ENCODE results near the gene EML6.
A peak's percentile ranks its signal among the peaks of the same experiment; 100 is the strongest.

Gene EML6

GRCh38 chr2:54945391-54946219 is 222.1 kb downstream of the EML6 start:
- peak in 1 of 2 donors; percentile 16 for DNase-seq (ENCODE audit: low read depth in 2 of 2)

GRCh38 chr2:54946220-54946805 is 222.9 kb downstream of the EML6 start:
- no peak for DNase-seq (ENCODE audit: low read depth in 2 of 2)

GRCh38 chr2:54947136-54947535 is 223.7 kb downstream of the EML6 start:
- no peak for DNase-seq (ENCODE audit: low read depth in 2 of 2)

- DNase-seq (ENCODE audit: low read depth in 2 of 2), result no peak
These were observed 224.2 kb downstream of the EML6 start for GRCh38 chr2:54947646-54948045.

DNA sequence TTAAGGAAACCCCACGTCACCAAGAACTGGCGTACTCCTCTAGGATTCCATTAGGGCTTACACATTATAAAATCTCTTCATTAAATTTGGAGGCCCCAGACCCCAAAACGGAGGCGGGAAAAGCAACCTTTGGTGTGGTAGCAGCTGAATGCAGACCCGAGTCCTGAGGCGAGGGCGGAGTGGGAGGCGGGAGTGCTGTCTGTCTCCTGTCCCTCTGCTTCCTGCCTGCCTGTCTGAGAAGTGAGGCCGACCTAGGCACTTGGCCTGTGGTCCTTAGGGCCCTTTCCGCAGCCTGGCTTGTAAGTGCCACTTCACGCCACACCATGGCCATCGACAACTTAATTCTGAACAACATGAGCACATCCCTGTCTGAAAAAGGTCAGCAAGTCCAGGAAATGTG is 224.7 kb downstream of the EML6 start:
- no peak for DNase-seq (ENCODE audit: low read depth in 2 of 2)

DNA sequence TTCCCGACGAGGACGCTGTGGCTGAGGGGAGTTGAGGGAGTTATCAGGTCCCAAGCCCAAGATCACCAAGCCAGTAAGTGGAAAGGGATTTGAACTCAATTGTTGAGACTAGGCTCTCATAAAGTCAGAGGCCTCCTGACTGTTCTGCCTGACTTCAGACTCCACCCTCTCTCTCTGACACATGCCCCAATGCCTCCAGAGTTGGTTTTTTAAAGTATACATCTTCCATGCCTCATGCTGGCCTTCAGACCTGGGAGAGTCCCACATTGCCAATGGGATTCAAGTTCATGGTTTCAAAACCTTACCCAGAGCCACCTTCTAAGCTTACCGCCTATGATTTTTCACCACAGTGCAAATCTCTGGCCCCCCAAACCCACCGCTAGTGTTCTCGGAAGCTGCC is 226.0 kb downstream of the EML6 start:
- DNase-seq (ENCODE audit: low read depth in 2 of 2), result no peak

GRCh38 chr2:54950811-54951210 is 227.3 kb downstream of the EML6 start:
- DNase-seq (ENCODE audit: low read depth in 2 of 2), result no peak

DNA sequence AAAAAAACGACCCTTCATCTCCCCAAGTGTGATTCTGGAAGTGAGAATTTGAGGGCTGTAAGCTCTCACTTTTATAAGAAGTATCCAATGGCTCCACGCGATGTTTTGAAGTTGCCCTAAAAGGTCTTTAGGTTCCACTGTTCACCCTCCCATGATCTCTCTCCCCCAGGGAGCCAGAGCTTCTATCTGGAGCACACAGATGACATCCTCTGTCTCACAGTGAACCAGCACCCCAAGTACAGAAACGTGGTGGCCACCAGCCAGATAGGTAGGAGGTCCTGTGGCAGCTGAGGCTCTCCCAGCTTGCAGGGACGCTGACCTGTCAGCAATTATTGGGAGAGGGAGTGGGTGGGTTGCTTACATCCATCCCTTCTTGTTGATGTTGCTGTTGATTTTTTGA is 229.0 kb downstream of the EML6 start:
- no peak for DNase-seq (ENCODE audit: low read depth in 2 of 2)

GRCh38 chr2:54952978-54953456 is 229.6 kb downstream of the EML6 start:
- no peak for DNase-seq (ENCODE audit: low read depth in 2 of 2)

DNA sequence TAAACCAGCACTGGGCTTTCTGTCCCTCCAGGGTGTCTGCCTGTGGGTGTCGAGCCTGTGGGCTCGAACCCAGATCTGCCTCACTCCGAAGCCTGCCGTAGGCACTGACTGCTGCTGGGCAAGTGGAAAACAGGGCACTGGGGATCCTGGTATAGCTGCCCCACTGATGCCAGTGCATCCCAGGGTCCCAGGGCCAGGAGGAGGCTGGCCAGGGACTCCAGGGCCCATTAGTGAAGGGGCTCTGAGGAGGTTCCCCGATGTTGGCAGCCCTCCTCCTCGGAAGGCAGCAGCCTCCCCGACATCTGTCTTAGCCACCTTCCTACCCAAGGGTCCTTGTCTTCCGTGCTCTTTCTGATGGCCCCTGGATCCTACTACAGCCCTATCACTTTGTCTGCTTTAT is 230.7 kb downstream of the EML6 start:
- no peak for DNase-seq (ENCODE audit: low read depth in 2 of 2)

- DNase-seq (ENCODE audit: low read depth in 2 of 2), result no peak
These were observed 231.4 kb downstream of the EML6 start for GRCh38 chr2:54954705-54955357.

GRCh38 chr2:54955358-54956110 is 232.1 kb downstream of the EML6 start:
- DNase-seq (ENCODE audit: low read depth in 2 of 2), result no peak

- no peak for DNase-seq (ENCODE audit: low read depth in 2 of 2)
These were observed 232.7 kb downstream of the EML6 start for GRCh38 chr2:54956111-54956627.

GRCh38 chr2:54957321-54957999 is 234.0 kb downstream of the EML6 start:
- DNase-seq (ENCODE audit: low read depth in 2 of 2), result no peak

- DNase-seq (ENCODE audit: low read depth in 2 of 2), result no peak
These were observed 235.4 kb downstream of the EML6 start for GRCh38 chr2:54958717-54959371.

- DNase-seq (ENCODE audit: low read depth in 2 of 2), result no peak
These were observed 236.7 kb downstream of the EML6 start for GRCh38 chr2:54960164-54960563.

DNA sequence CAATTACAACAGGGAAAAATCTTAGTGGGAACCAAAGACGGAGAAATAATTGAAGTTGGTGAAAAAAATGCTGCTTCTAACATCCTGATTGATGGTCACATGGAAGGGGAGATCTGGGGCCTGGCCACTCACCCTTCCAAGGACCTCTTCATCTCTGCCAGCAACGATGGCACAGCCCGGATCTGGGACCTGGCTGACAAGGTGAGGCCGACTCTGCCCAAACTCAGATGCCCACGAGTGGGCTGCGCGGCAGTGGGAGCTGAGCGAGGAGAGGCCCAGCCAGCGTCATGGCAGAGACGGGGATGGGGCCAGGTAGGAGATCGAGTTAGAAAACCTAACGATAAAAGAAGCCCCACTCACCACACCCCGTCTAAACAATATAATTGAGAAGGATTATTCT is 239.0 kb downstream of the EML6 start:
- DNase-seq (ENCODE audit: low read depth in 2 of 2), result no peak

GRCh38 chr2:54962935-54963440 is 239.5 kb downstream of the EML6 start:
- DNase-seq (ENCODE audit: low read depth in 2 of 2), result no peak

- DNase-seq (ENCODE audit: low read depth in 2 of 2), result no peak
These were observed 240.0 kb downstream of the EML6 start for GRCh38 chr2:54963476-54963875.

DNA sequence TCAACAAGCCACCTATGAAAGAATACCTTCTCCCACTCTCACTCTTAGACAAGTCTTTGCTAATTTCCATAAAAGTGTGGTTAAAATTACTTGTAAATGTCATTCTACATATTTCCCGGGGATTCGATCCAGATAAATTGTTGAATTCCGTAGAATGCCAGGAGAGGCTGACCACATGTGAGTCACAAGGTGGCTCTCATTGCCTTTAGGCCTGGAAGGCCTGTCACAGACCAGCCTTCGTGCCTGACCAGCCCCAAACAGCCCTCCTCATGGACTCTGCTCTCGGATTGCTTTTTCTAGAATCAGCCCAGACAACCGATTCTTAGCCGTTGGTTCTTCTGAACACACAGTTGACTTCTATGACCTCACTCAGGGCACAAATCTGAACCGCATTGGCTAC is 240.8 kb downstream of the EML6 start:
- DNase-seq (ENCODE audit: low read depth in 2 of 2), result no peak

GRCh38 chr2:54964816-54965215 is 241.4 kb downstream of the EML6 start:
- no peak for DNase-seq (ENCODE audit: low read depth in 2 of 2)
